Lung microvascular endothelial cell (primary cell): ENCODE results near the gene LIN54. TPM values are rescaled to one million over a fixed set of nuclear protein-coding genes. Genes with fewer than 3 reads are reported as not detected.

Experiments used
- DNase-seq, 2 donors: peaks; one replicate each; pipeline versions ENCODE4 v3.0.0 to v3.0.0-alpha.2; 2010; ENCODE audit warnings: low read depth in 2 of 2
- total RNA-seq: library from RNA; depleted of rRNA; stranded (reverse); fragments of >200 nt; gene quantifications from 2 replicates; pipeline ENCODE4 v1.2.1, GENCODE V29; 2014

LIN54 gene
- total RNA-seq, 1 donor from 2014 or later: 7.5 TPM

- no peak for DNase-seq
These were observed 116.7 kb downstream of the LIN54 start for GRCh38 chr4:82893942-82894341.

GRCh38 chr4:82892467-82892802 lies 118.2 kb downstream of the LIN54 start:
- no peak for DNase-seq

DNA sequence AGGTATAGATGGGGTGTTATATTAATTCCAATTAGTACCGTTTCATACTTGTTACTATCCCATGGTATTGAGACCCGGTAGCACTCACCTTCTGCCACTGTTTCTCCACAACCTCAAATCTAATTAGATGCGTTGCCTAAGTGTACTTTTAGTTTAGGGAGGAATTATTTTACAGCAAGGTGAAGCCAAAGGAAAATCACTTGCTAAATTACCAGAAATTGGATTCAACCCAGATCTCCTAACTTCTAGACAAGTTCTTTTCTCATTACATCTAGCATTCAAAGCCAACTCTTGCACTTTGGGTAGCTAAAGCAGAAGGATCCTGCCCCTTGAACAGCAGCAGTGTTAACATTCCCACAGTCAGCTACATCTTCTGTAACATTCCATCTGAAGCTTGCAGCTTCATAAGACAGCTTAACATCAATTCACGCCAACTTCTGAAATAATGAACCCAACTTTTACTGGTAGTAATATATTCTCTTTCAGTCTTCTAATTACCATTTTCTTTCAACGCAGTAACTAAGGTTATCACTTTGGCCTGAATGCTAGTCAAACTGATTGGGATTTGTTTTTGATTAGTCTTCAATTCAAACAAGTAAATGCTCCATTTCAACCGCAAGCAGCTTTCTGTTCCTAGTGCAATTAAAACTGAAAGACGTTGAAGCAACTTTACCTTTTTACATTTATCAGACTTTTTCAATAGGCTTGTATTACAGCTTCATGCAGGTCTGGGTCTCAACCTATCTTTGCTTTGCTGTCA lies 118.7 kb downstream of the LIN54 start:
- peak; percentile 12 to 22 for DNase-seq

DNA sequence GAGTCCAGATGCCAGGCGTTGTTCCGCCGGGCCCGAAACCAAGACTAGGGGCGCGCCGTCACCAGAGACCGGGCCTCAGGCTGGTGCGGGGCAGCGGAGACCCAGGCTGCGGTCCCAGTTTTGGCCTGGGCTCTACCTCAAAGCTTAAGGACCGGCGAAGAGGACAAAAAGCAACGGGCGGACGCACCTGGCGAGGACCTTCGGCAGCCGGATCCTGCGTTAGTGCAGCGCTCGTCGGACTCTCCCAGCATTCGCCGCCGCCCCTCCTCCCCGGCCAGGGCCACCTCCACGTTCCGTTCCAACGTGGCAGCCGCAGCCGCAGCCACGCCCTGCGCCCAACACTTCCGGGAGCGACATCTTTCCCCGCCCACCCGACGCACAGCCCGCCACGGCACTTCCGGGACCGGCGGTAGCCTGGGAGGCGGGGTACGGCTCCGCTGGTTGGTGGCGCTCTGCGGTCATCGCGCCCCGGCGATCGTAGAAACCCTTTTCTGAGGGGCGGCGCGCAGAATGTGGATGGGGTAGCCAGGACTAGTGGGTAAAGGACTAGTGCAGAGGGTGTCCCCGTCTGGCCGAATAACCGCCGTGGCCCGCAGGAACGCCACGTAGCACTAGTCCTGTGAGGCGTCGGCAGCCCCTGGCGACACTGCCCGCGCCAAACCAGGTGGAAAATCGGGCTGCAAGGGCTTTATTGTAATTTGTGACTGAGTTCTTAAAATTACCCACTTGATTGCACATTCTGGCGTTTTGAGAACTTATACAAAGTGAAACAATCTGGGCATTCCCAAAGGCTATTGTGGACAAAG lies 119.5 kb downstream of the LIN54 start, which contains the start of gene SEC31A:
TSS of gene SEC31A (minus strand) at position 253 of the 806 bp plus-strand sequence. CDS start 9,217 bp downstream, outside the sequence.
- DNase-seq: peak; percentile 97 to 98

DNA sequence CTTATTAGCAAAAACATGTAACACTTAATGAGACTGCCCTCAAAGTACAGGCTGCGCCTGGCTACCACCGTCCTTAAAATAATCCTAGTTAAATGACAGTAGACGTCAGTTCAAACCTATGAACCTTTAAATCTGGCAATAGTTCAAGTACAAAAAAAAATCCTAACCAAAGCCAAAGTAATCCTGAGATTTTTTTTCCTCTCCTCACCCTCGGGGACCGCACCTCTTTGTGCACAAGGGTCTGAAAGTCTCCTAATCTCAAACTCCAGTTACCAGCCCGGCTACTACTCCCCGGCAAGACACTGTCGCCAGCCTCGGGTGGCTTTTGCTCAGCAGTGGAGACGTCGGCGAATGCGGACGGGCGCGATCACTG lies 120.1 kb downstream of the LIN54 start:
- no peak for DNase-seq

- no peak for DNase-seq
These were observed 121.3 kb downstream of the LIN54 start for GRCh38 chr4:82889287-82889686.

DNA sequence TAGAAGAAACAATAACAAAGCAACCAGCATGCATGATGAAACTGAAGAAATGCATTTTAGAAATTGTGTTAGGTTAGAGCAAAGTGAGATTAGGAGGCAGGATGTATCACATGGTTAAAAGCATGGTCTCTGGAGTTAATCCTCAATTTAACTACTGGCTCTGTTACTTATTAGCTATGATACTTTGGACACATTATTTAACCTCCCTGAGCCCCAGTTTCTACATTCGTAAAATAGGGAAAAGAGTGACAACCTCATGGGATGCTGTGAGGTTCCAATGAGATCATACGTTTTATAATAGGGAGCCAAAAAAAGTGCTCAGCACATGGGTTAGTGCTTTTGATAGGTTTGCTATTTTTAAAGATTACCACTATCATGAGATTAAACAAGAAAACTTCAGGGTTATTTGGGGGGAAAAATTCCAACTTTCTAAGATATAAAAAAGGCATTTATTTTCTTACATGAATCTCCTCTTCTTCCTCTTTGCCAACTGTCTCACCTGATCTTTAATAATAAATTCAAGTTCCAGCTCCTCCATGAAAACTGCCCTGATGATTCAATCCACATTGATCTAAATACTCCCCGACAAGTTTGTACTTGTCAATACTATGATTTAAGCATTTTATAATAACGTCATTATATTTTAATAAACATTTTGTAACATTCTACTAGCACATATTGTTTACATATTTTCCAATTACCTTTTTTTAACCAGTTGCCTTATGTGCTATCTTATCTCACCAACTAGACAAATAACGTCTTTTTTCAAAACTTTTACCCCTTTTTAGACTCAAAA lies 124.3 kb downstream of the LIN54 start:
- no peak for DNase-seq

DNA sequence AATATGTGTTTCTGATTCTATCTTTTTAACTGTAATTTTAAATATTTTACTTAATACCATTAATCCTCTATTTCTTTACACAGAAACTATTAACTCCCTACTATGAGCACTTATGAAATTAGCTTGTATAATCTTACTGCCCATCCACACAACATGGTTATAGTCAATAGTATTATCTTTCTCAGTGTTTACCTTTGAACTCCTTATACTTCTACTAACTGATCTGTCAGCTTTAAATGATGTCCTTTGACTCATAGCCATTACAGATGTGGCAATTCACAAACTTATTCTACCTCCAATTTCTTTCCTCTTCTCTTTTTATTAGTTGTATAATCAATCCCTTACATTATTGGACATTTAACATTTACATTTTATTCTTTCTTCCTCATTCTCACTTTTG lies 125.2 kb downstream of the LIN54 start:
- no peak for DNase-seq

Other genes starting within 250 kb of the LIN54 start
- gene SCD5, start 212.0 kb downstream of the LIN54 start, total RNA-seq: 31.0 and 32.0 TPM in 2 replicates
- gene SEC31A, start 119.7 kb downstream of the LIN54 start, total RNA-seq: 149 and 166 TPM in 2 replicates
- gene THAP9, start 110.1 kb downstream of the LIN54 start, total RNA-seq: 4.8 and 5.8 TPM in 2 replicates
- 73.2 and 82.6 TPM in 2 replicates for gene COPS4, start 24.4 kb upstream of the LIN54 start, total RNA-seq
- gene PLAC8, start 103.9 kb upstream of the LIN54 start, total RNA-seq: 0.20 and 0.22 TPM in 2 replicates